ENCODE data around the gene F13A1. TPM values are rescaled to one million over a fixed set of nuclear protein-coding genes. Genes with fewer than 3 reads are reported as not detected.

Gene F13A1
- total RNA-seq, 1 donor from 2014 or later: 58.4 TPM

DNA sequence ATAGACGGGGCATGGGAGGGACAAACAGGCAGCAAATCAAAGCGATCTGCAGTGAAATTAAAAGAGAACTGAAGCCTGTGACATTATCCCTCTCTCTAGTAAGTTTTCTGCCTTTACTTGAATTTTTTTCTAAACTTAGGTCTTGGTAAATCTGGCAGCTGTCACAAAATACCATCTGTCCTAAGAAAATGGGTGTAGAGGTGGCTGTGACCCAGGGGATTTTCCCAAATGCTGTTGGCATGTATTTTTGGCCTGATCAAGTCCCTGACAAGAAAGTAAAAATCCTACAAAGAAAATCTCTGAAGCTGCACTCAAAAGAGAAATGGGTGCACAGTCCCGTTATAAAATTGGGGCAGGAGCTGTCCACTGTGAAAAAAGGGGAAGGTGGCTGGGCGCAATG lies 30.2 kb upstream of the F13A1 start:
- no peaks in the 10 kb centered on the region for H3K36me3 ChIP-seq
- H3K4me1 ChIP-seq: no peaks in the 10 kb centered on the region
- no peak overlapping the region for H3K27ac ChIP-seq
- H3K27me3 ChIP-seq: no peaks in the 10 kb centered on the region
- no peak overlapping the region for H3K4me3 ChIP-seq
- DNase-seq (ENCODE audit: extremely low spot score in 2 of 2): no peak
- TF ChIP-seq, protein P1, sequence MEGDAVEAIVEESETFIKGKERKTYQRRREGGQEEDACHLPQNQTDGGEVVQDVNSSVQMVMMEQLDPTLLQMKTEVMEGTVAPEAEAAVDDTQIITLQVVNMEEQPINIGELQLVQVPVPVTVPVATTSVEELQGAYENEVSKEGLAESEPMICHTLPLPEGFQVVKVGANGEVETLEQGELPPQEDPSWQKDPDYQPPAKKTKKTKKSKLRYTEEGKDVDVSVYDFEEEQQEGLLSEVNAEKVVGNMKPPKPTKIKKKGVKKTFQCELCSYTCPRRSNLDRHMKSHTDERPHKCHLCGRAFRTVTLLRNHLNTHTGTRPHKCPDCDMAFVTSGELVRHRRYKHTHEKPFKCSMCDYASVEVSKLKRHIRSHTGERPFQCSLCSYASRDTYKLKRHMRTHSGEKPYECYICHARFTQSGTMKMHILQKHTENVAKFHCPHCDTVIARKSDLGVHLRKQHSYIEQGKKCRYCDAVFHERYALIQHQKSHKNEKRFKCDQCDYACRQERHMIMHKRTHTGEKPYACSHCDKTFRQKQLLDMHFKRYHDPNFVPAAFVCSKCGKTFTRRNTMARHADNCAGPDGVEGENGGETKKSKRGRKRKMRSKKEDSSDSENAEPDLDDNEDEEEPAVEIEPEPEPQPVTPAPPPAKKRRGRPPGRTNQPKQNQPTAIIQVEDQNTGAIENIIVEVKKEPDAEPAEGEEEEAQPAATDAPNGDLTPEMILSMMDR (IDR thresholded peaks at IDR 0.05): no peak
- TF ChIP-seq POLR2AphosphoS5 (IDR thresholded peaks at IDR 0.05; ENCODE audit: insufficient read depth in 1 of 2, low read depth in 1 of 2) (no peak), POLR2A (IDR thresholded peaks at IDR 0.05) (no peak)
- intact Hi-C loops (cut with DNase I): no loop called here
- H3K9me3 ChIP-seq: no peaks in the 10 kb centered on the region

DNA sequence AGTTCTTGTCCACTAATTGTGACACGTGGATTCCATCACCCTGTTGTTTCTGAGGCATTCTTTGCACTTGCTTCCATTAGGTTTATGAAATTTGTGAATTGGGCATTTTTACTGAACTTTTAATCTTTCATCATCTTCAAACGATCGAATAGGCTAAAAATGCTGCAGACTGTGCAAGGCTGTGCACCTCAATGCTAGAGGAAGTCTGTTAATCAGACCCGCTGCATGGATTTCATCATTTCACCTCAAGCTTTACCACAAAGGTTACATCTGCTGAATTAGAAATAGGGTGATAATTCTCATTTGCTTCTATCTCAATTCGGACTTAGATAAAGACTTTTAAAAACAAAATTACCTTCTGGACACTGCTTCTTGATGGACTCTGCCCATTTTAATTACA lies 27.8 kb upstream of the F13A1 start:
- intact Hi-C loops (cut with DNase I): no loop called here
- no peak for DNase-seq (ENCODE audit: extremely low spot score in 2 of 2)

DNA sequence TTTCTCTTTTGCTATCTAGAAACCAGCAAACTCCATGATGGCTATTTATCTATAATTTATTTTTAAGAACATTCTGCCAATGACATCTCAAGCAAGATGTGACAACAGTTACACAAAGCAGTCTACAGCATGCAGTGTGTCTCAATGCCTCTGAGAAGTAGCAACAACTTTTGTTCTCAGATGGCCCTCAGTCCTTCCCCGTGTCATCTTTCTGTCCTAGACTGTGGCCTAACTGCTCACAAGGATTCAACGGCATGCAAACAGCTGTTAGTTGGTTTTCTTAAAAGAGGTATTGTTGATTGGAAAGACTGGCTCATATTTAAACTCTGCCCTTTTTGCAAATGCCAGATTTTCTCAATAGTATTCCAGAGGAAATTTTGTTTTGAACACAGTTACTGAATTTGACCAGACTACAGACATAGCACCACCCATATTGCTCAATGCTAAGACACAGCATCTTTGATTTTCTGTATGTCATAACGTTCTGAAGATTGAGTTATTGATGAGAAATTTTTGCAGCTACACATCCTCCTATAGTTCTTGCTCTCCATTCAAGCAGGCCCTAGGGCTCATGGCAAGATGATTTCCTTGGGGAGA lies 26.1 kb upstream of the F13A1 start:
- no peak overlapping the region for H3K4me3 ChIP-seq
- no peaks in the 10 kb centered on the region for H3K27me3 ChIP-seq
- TF ChIP-seq POLR2AphosphoS5 (IDR thresholded peaks at IDR 0.05; ENCODE audit: insufficient read depth in 1 of 2, low read depth in 1 of 2) (no peak), POLR2A (IDR thresholded peaks at IDR 0.05) (no peak)
- TF ChIP-seq, protein P1 (IDR thresholded peaks at IDR 0.05): no peak
- intact Hi-C loops (cut with DNase I): no loop called here
- no peaks in the 10 kb centered on the region for H3K36me3 ChIP-seq
- no peak overlapping the region for H3K27ac ChIP-seq
- DNase-seq (ENCODE audit: extremely low spot score in 2 of 2): no peak
- no peaks in the 10 kb centered on the region for H3K4me1 ChIP-seq
- H3K9me3 ChIP-seq: no peaks in the 10 kb centered on the region

More for the DNA sequence above, 27.8 kb upstream of the F13A1 start:
- no peak for TF ChIP-seq POLR2AphosphoS5 (IDR thresholded peaks at IDR 0.05; ENCODE audit: insufficient read depth in 1 of 2, low read depth in 1 of 2)
- no peak for TF ChIP-seq POLR2A (IDR thresholded peaks at IDR 0.05)
- TF ChIP-seq, protein P1 (IDR thresholded peaks at IDR 0.05): no peak
- H3K27ac ChIP-seq: no peak overlapping the region
- no peaks in the 10 kb centered on the region for H3K27me3 ChIP-seq
- no peaks in the 10 kb centered on the region for H3K4me1 ChIP-seq
- no peak overlapping the region for H3K4me3 ChIP-seq
- H3K36me3 ChIP-seq: no peaks in the 10 kb centered on the region
- no peaks in the 10 kb centered on the region for H3K9me3 ChIP-seq

DNA sequence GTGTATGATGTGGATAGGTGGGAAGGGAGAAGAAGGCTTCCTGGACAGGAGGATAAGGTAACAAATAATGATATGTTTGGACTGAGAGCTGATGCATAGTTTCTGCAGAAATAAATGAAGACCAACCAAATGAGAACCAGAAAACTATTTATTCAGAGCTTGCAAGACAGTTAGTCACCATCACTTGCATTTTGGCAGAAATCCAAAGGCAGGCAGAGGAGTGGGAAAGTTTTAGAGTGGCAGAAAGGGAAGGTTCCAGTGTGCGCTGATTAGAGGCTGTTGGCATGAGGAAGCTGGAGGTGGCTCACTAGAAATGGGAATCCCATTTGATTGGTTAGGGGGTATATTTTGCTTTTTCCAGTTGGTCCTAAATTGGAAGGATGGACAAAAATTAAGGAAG lies 13.0 kb upstream of the F13A1 start:
- no peak for DNase-seq (ENCODE audit: extremely low spot score in 2 of 2)
- no peaks in the 10 kb centered on the region for H3K27me3 ChIP-seq
- no peak overlapping the region for H3K27ac ChIP-seq
- no peaks in the 10 kb centered on the region for H3K9me3 ChIP-seq
- no peaks in the 10 kb centered on the region for H3K4me1 ChIP-seq
- no peak for TF ChIP-seq POLR2A (IDR thresholded peaks at IDR 0.05)
- no peaks in the 10 kb centered on the region for H3K36me3 ChIP-seq
- H3K4me3 ChIP-seq: no peak overlapping the region
- intact Hi-C loops (cut with DNase I): no loop called here

DNA sequence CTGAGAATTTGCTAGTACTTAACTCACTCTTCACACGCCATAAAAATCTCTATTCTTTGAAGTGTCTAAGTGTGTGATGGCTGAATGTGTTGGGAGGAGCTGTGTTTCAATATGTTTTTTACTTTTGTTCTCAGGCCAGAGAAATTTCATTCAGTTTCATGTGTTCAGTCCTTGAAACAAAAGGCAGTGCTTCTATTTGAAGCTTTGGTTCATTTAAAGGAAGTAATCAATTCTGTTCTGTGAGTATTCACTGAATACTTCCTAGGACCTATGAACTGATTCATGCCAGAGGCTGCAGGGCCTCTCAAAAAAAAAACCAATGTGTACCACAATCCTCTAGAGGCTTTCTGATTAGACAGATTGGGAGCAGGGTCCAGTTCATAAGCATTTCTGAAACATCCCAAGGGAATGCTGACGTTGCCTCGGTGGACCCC lies 12.4 kb upstream of the F13A1 start:
- intact Hi-C loops (cut with DNase I): no loop called here
- H3K27ac ChIP-seq: no peak overlapping the region

More for the DNA sequence above, 12.4 kb upstream of the F13A1 start:
- Histone ChIP-seq H3K36me3 (no peaks in the 10 kb centered on the region), H3K27me3 (no peaks in the 10 kb centered on the region), H3K4me1 (no peaks in the 10 kb centered on the region), H3K4me3 (no peak overlapping the region), H3K9me3 (no peaks in the 10 kb centered on the region)
- TF ChIP-seq POLR2AphosphoS5 (IDR thresholded peaks at IDR 0.05; ENCODE audit: insufficient read depth in 1 of 2, low read depth in 1 of 2) (no peak), POLR2A (IDR thresholded peaks at IDR 0.05) (no peak)
- TF ChIP-seq, protein P1 (IDR thresholded peaks at IDR 0.05): no peak
- DNase-seq (ENCODE audit: extremely low spot score in 2 of 2): no peak

Measured in vagina (tissue), 2 donors.